Hepatocyte (in vitro differentiated cells): ENCODE measurements around the gene FAM25G. TPM values are rescaled to one million over a fixed set of nuclear protein-coding genes. Genes with fewer than 3 reads are reported as not detected.

Experiments
- DNase-seq: peaks from one replicate; pipeline ENCODE4 v3.0.0-alpha.2; 2016; ENCODE audit warnings: low spot score
- H2AFZ ChIP-seq: fragments of 200-600 bp; sonication (generic); 2 replicates; pipeline ENCODE4 v1.6.0; 2016; ENCODE audit warnings: antibody characterized with exemption, mild to moderate bottlenecking
- H3K27ac ChIP-seq: fragments of 200-600 bp; sonication (generic); 2 replicates; pipeline ENCODE4 v1.5.1; 2016; ENCODE audit warnings: mild to moderate bottlenecking
- H3K27me3 ChIP-seq: fragments of 200-600 bp; sonication (generic); 2 replicates; pipeline ENCODE4 v1.6.1; 2016
- H3K36me3 ChIP-seq: fragments of 200-600 bp; sonication (generic); replicated peaks from 2 replicates; pipeline ENCODE4 v1.5.1; 2016; ENCODE audit warnings: low read depth; ENCODE audit not compliant: insufficient read depth
- H3K4me1 ChIP-seq: fragments of 200-600 bp; sonication (generic); 2 replicates; pipeline ENCODE4 v1.5.1; 2016; ENCODE audit warnings: mild to moderate bottlenecking, moderate library complexity; ENCODE audit not compliant: insufficient read depth
- H3K4me2 ChIP-seq: fragments of 200-600 bp; sonication (generic); 2 replicates; pipeline ENCODE4 v1.6.0; 2016
- H3K4me3 ChIP-seq: fragments of 200-600 bp; sonication (generic); 2 replicates; pipeline ENCODE4 v1.5.1; 2016; ENCODE audit warnings: mild to moderate bottlenecking
- H3K79me2 ChIP-seq: fragments of 200-600 bp; sonication (generic); 2 replicates; pipeline ENCODE4 v1.6.0; 2017; ENCODE audit warnings: mild to moderate bottlenecking
- H3K9me2 ChIP-seq: fragments of 200-600 bp; sonication (generic); replicated peaks from 2 replicates; pipeline ENCODE4 v1.6.0; 2017; ENCODE audit warnings: mild to moderate bottlenecking; ENCODE audit not compliant: insufficient read depth
- H3K9me3 ChIP-seq: fragments of 200-600 bp; sonication (generic); 2 replicates; pipeline ENCODE4 v1.5.1; 2016; ENCODE audit warnings: low read depth, mild to moderate bottlenecking
- H4K20me1 ChIP-seq: fragments of 200-600 bp; sonication (generic); 2 replicates; pipeline ENCODE4 v1.6.0; 2016; ENCODE audit warnings: mild to moderate bottlenecking; ENCODE audit not compliant: insufficient read depth, poor library complexity, severe bottlenecking
- CTCF ChIP-seq: fragments of 200-600 bp; sonication (generic); IDR thresholded peaks from 2 replicates; pipeline ENCODE4 v1.5.1; 2016; ENCODE audit warnings: antibody characterized with exemption, mild to moderate bottlenecking; ENCODE audit not compliant: poor library complexity
- EZH2 ChIP-seq: fragments of 200-600 bp; sonication (generic); IDR thresholded peaks from 2 replicates; pipeline ENCODE4 v1.6.1; 2016; ENCODE audit warnings: antibody characterized with exemption, mild to moderate bottlenecking, borderline replicate concordance
- EZH2phosphoT487 ChIP-seq: fragments of 200-600 bp; sonication (generic); IDR thresholded peaks from one replicate; pipeline ENCODE4 v1.6.1; 2018; ENCODE audit warnings: antibody characterized with exemption, mild to moderate bottlenecking, low read depth, moderate library complexity; ENCODE audit not compliant: unreplicated experiment, severe bottlenecking
- WGBS: methylation state at CpG from one replicate; pipeline ENCODE4 v1.1.6; 2016; ENCODE audit warnings: low lambda C conversion rate; ENCODE audit errors: missing lambda C conversion rate; 5-methylcytosine and 5-hydroxymethylcytosine counted together
- polyA plus RNA-seq: library from polyadenylated mRNA; unstranded; fragments of >200 nt; fragmentation: Nextera tagmentation; extraction: Ambion mirVana; gene quantifications from 2 replicates; pipeline ENCODE4 v1.2.1, GENCODE V29; 2016
- total RNA-seq: library from RNA; depleted of rRNA; stranded (reverse); fragments of >200 nt; gene quantifications from 2 replicates; pipeline ENCODE4 v1.2.3, GENCODE V29; 2014

FAM25G gene
- total and polyA plus RNA-seq, 2 experiments from 2014 or later, result not detected

GRCh38 chr10:47445720-47446119 is 45.8 kb downstream of the FAM25G start:
- no peak overlapping the region for H2AFZ ChIP-seq
- H3K4me2 ChIP-seq, result no peak overlapping the region
- H3K4me3 ChIP-seq, result no peak overlapping the region
- no peak overlapping the region for H3K27ac ChIP-seq
- no peaks in the 10 kb centered on the region for H4K20me1 ChIP-seq
- H3K79me2 ChIP-seq, result no peaks in the 10 kb centered on the region
- H3K9me2 ChIP-seq, result no peaks in the 10 kb centered on the region
- no peak for DNase-seq
- H3K27me3 ChIP-seq, result no peaks in the 10 kb centered on the region
- H3K4me1 ChIP-seq, result no peaks in the 10 kb centered on the region
- H3K36me3 ChIP-seq, result no peaks in the 10 kb centered on the region
- 85% methylated on average over 1 of the region's 1 CpG for WGBS
- TF ChIP-seq CTCF (no peak), EZH2phosphoT487 (no peak), EZH2 (no peak)
- peaks cover 4% of the 10 kb centered on the region for H3K9me3 ChIP-seq

- no peak for DNase-seq
- no peaks in the 10 kb centered on the region for H4K20me1 ChIP-seq
- TF ChIP-seq EZH2, result no peak
- TF ChIP-seq CTCF, result no peak
- no peak for TF ChIP-seq EZH2phosphoT487
- H3K36me3 ChIP-seq, result no peaks in the 10 kb centered on the region
- H3K9me3 ChIP-seq, result peaks cover 4% of the 10 kb centered on the region
- H3K9me2 ChIP-seq, result no peaks in the 10 kb centered on the region
- H3K4me2 ChIP-seq, result no peak overlapping the region
- no peaks in the 10 kb centered on the region for H3K27me3 ChIP-seq
- H3K4me3 ChIP-seq, result no peak overlapping the region
- H3K79me2 ChIP-seq, result no peaks in the 10 kb centered on the region
- no peaks in the 10 kb centered on the region for H3K4me1 ChIP-seq
- no peak overlapping the region for H2AFZ ChIP-seq
- 90% methylated on average over 2 of the region's 2 CpGs for WGBS
- H3K27ac ChIP-seq, result no peak overlapping the region
Measured at GRCh38 chr10:47444047-47444446, 47.5 kb downstream of the FAM25G start.

GRCh38 chr10:47443145-47443544 is 48.4 kb downstream of the FAM25G start:
- Histone ChIP-seq H3K4me1 (no peaks in the 10 kb centered on the region), H3K4me2 (no peak overlapping the region), H2AFZ (no peak overlapping the region), H3K4me3 (no peak overlapping the region), H4K20me1 (no peaks in the 10 kb centered on the region), H3K36me3 (no peaks in the 10 kb centered on the region), H3K27me3 (no peaks in the 10 kb centered on the region), H3K9me3 (peaks cover 4% of the 10 kb centered on the region), H3K79me2 (no peaks in the 10 kb centered on the region), H3K9me2 (no peaks in the 10 kb centered on the region), H3K27ac (no peak overlapping the region)
- no peak for DNase-seq
- no peak for TF ChIP-seq EZH2phosphoT487
- no peak for TF ChIP-seq EZH2
- no peak for TF ChIP-seq CTCF
- WGBS, result 87% methylated on average over 2 of the region's 2 CpGs

GRCh38 chr10:47442351-47442750 is 49.1 kb downstream of the FAM25G start:
- TF ChIP-seq EZH2phosphoT487 (no peak), CTCF (no peak), EZH2 (no peak)
- H3K4me3 ChIP-seq, result no peak overlapping the region
- no peak for DNase-seq
- H3K4me2 ChIP-seq, result no peak overlapping the region
- no peaks in the 10 kb centered on the region for H4K20me1 ChIP-seq
- H3K27me3 ChIP-seq, result no peaks in the 10 kb centered on the region
- no peaks in the 10 kb centered on the region for H3K4me1 ChIP-seq
- H3K9me2 ChIP-seq, result no peaks in the 10 kb centered on the region
- no peaks in the 10 kb centered on the region for H3K79me2 ChIP-seq
- H3K36me3 ChIP-seq, result no peaks in the 10 kb centered on the region
- H2AFZ ChIP-seq, result no peak overlapping the region
- 84% methylated on average over 5 of the region's 5 CpGs for WGBS
- H3K9me3 ChIP-seq, result peaks cover 4% of the 10 kb centered on the region
- H3K27ac ChIP-seq, result no peak overlapping the region
